ENCODE measurements around the gene SUGCT.

The SUGCT gene

GRCh38 chr7:40298421-40298820 lies 163.6 kb downstream of the SUGCT start:
- DNase-seq (ENCODE audit: low read depth): no peak
- TF ChIP-seq CTCF (conservative IDR thresholded peaks at IDR 0.05; ENCODE audit: low read depth, low read length): no peak
- no peak overlapping the region for H3K4me3 ChIP-seq (ENCODE audit: low read length)

GRCh38 chr7:40299097-40299496 lies 164.3 kb downstream of the SUGCT start:
- no peak for TF ChIP-seq CTCF (conservative IDR thresholded peaks at IDR 0.05; ENCODE audit: low read depth, low read length)
- H3K4me3 ChIP-seq (ENCODE audit: low read length): no peak overlapping the region
- peak; percentile 51 for DNase-seq (ENCODE audit: low read depth)

GRCh38 chr7:40300146-40300670 lies 165.4 kb downstream of the SUGCT start:
- DNase-seq (ENCODE audit: low read depth): no peak
- no peak for TF ChIP-seq CTCF (conservative IDR thresholded peaks at IDR 0.05; ENCODE audit: low read depth, low read length)
- no peak overlapping the region for H3K4me3 ChIP-seq (ENCODE audit: low read length)

- no peak overlapping the region for H3K4me3 ChIP-seq (ENCODE audit: low read length)
- DNase-seq (ENCODE audit: low read depth): no peak
- no peak for TF ChIP-seq CTCF (conservative IDR thresholded peaks at IDR 0.05; ENCODE audit: low read depth, low read length)
These were observed 166.8 kb downstream of the SUGCT start for GRCh38 chr7:40301486-40302068.

GRCh38 chr7:40303996-40304395 lies 169.2 kb downstream of the SUGCT start:
- H3K4me3 ChIP-seq (ENCODE audit: low read length): no peak overlapping the region
- TF ChIP-seq CTCF (conservative IDR thresholded peaks at IDR 0.05; ENCODE audit: low read depth, low read length): no peak
- no peak for DNase-seq (ENCODE audit: low read depth)

GRCh38 chr7:40305229-40305628 lies 170.4 kb downstream of the SUGCT start:
- no peak for TF ChIP-seq CTCF (conservative IDR thresholded peaks at IDR 0.05; ENCODE audit: low read depth, low read length)
- no peak overlapping the region for H3K4me3 ChIP-seq (ENCODE audit: low read length)
- no peak for DNase-seq (ENCODE audit: low read depth)

- DNase-seq (ENCODE audit: low read depth): no peak
- no peak for TF ChIP-seq CTCF (conservative IDR thresholded peaks at IDR 0.05; ENCODE audit: low read depth, low read length)
- H3K4me3 ChIP-seq (ENCODE audit: low read length): no peak overlapping the region
These were observed 171.2 kb downstream of the SUGCT start for GRCh38 chr7:40306025-40306424.

Data from retinal pigment epithelial cell (primary cell).